ENCODE data around the gene ZNF385A.
A peak's percentile ranks its signal among the peaks of the same experiment; 100 is the strongest.

ZNF385A gene

GRCh38 chr12:54415221-54415929, 30.8 kb upstream of the ZNF385A start:
- DNase-seq = no peak

DNA sequence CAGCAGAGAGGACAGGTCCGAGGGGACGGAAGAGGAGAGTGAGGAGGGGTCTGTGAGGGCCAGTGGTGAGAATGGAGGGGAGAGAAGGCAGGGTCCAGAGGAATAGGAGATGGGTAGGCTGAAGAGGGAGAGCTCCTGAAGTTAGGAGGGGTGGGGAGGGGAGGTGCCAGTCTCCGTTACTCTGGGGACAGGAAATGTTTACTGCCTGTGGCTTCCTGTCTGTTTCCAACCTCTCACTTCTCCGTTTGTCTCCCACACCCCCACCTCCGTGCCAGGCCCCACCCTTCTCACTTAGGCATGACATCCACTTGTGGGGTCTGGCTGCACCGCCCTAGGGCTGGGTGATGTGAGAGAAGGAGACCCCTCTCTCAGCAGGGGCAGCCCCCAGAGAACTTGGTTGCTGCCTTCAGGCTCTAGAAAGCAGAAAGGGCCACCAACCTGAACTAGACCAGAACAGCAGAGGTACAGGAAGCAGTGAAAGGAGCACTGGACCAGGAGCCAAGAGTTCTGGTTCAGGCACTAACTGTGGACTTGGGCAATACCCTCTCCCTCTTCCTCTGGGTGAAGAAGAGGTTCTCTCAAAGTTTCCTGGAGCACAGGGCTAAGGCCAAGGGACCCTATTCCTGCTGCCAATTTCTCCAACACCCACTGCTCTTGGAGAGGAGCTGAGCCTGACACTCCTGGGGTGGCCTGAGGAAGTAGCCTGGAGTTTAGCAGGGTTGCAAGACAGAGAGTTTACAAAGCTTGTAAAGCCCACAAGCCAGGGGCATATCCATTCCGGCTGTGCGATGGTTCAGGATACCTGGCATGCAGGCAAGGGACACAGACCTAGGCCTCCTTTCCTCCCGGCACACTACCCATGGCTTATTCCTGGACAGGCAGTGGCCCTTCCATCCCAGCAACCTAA, 29.0 kb upstream of the ZNF385A start:
- DNase-seq = peak; percentile 30 to 67

DNA sequence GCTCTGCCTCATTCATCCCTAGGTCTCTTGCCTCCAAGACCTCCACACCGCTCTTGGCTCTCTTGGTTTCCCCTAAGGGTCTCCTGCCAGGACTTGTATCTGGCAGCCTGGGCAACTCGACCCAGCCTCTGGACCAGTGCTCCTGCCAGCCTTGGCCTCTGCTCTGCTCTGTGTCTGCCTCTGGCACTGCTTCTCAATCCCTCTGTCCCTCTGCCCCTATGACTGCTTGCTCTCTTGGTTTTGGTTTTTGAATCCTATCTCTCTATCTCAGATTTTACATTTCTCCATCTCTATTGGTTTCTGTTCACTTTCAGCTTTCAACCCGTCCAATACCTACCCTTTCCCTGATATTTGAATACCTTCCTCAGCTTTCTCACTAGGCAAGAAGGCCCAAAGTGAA, 28.3 kb upstream of the ZNF385A start:
- DNase-seq = no peak

DNA sequence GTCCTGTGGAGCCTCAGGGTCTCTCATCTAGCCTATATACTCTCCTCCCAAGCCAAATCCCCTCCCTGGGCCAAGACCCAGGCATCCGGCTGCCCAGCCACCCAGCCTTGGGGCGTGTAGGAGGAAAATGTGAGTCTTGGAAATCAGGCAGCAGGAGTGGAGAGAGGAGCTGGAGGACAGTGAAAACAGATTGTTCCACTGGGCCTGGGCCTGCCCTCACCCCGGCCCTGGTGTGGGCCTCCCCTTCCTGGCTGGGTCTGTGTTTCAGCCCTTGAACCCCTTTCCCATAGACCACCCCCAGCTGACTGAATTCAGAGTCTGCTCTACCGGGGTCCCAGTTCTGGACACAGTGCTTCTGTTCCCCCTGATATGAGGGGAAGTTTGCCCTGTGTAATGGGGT, 27.8 kb upstream of the ZNF385A start:
- DNase-seq = no peak

GRCh38 chr12:54411391-54412241, 27.1 kb upstream of the ZNF385A start:
- peak; percentile 42 to 46 for DNase-seq

DNA sequence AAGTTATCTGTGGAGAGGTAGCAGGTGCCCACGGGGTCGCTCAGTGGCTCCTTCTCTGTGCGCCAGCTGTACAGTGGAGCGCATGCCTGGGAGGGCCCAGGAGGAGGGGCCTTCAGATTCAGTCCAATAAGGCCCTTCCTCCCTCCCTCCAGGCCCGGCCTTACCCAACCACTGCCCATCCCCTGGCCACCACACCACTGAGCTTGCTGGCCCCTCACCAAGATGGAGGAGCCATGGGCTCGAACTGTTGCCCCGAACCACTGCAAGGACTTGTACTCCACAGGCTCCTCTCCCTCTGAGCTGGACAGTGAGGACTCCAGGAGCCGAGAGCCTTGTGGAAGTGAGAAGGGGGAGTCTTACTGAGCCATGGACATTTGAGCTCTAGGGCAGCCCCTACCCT, 24.7 kb upstream of the ZNF385A start:
- no peak for DNase-seq

- no peak for DNase-seq
Measured at GRCh38 chr12:54407183-54407905, 22.8 kb upstream of the ZNF385A start.

DNA sequence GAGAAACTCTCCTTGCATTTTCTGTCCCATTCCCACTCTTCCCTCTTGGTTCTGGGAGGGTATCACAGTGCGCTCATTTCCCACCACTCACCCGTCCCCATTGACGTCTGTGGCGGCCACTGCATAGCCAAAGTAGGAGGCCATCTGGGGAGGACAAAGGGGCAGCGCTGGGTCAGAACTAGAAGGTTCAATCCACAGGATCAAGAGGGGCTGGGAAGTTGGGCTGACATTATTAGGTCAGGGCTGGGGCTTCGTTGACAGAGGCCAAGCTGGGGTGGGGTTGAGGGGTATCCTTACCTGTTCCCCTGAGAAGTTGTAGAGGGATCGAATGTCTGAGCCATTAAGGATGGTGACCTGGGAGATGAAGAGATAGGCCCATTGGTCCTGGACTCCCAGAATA, 21.0 kb upstream of the ZNF385A start:
- no peak for DNase-seq

DNA sequence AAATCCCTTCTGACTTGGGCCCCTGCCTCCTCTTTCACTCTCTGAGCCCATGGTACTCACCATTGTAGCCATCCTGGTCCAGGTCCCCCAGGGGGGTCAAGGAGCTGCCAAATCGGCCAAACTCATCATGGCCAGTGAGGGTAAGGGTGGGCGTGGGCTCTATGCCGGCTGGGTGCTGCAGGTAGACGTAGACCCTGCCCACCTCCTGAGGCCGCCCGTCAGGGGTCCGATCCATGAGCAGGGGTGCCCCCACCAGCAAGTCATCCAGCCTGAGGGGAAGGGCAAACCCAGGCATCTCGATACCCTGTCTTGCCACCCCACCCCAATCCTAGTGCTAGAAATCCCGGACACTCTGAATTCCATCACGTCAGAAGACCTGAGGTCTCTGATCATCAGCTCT, 20.6 kb upstream of the ZNF385A start:
- DNase-seq = no peak

GRCh38 chr12:54404061-54405004, 19.8 kb upstream of the ZNF385A start:
- DNase-seq = peak; percentile 36 to 58

GRCh38 chr12:54401119-54401518, 16.6 kb upstream of the ZNF385A start:
- DNase-seq = no peak

GRCh38 chr12:54398995-54399793, 14.7 kb upstream of the ZNF385A start:
- DNase-seq = peak; percentile 78 to 82

- no peak for DNase-seq
Measured at GRCh38 chr12:54398218-54398617, 13.7 kb upstream of the ZNF385A start.

DNA sequence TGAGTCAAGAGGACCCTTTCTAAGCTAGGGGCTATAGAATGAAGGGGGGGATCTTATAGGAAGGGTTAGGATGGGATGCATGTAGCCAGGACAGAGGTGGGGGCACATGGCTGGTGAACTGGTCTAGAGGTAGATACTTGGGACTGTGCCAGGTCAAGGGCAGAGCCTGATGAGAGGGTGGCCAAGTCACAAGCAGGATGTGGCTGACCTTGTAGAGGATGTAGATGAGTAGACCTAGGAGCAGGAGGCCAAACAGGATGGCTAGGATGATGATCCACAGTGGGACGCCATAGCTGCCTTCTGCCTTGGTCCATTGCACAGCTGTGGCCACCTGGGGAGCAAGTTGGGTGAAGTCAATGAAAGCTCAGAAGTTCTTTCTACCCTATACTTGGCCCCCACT, 12.6 kb upstream of the ZNF385A start:
- no peak for DNase-seq

GRCh38 chr12:54395545-54395944, 11.0 kb upstream of the ZNF385A start:
- DNase-seq = no peak

GRCh38 chr12:54394986-54395385, 10.5 kb upstream of the ZNF385A start:
- no peak for DNase-seq

DNA sequence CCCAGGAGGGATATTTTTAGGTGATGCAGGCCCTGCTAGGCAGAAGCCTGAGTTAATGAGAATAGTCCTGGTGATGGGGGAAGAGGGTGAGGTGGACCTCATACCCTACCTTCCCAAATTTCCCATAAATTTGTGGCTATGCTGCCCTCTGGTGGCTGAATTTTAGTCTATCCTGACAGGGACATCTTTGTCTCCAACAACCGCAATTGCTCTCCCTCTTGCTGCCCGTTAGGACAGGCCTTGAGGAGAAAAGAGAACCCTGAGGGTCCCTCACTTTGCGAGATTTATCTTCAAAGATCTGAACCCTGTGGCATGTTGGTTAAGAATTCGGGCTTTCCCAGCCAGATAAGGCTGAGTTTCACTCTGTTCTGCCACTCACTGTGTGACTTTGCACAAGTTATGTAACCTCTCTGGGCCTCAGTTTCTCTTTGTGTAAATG, 9.8 kb upstream of the ZNF385A start:
- DNase-seq = no peak

DNA sequence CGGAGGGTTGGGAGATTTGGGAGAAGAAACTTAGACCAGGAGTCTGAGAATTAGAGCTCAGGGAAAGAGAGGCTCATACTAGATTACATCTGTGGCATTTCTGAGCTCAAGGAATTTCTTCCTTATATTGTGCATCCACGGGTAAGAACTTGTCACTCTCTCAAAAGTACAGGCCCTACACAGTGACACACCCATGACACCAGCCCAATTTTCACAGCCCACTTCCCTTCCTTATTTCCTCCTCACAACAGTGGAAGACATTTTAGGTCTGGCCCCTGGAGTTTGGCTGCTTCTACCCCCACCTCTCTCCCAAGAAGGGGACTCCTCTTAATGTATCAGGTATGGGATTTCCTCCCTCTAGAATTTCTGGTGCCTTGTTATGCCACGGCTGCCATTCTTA, 9.2 kb upstream of the ZNF385A start:
- DNase-seq = no peak

- DNase-seq = no peak
Measured at GRCh38 chr12:54393207-54393609, 8.7 kb upstream of the ZNF385A start.

- no peak for DNase-seq
Measured at GRCh38 chr12:54392485-54393206, 8.1 kb upstream of the ZNF385A start.

Measured in stimulated activated CD4-positive, alpha-beta T cell treated with anti-CD3 and anti-CD28 coated beads, Interleukin-4, amount 100 ng/mL, for 4 hours (primary cell).